ENCODE data around the gene FGF19.

Gene FGF19

GRCh38 chr11:69667619-69668604, 35.9 kb downstream of the FGF19 start:
- DNase-seq, result no peak

GRCh38 chr11:69666752-69667536, 36.9 kb downstream of the FGF19 start:
- no peak for DNase-seq

- no peak for DNase-seq
Observed at GRCh38 chr11:69666261-69666660, 37.6 kb downstream of the FGF19 start.

GRCh38 chr11:69665669-69666068, 38.2 kb downstream of the FGF19 start:
- no peak for DNase-seq

- DNase-seq, result no peak
Observed at GRCh38 chr11:69664901-69665300, 38.9 kb downstream of the FGF19 start.

GRCh38 chr11:69664103-69664775, 39.6 kb downstream of the FGF19 start:
- DNase-seq, result no peak

- no peak for DNase-seq
Observed at GRCh38 chr11:69663326-69663725, 40.5 kb downstream of the FGF19 start.

- no peak for DNase-seq
Observed at GRCh38 chr11:69662806-69663205, 41.0 kb downstream of the FGF19 start.

GRCh38 chr11:69662021-69662698, 41.7 kb downstream of the FGF19 start:
- no peak for DNase-seq

- DNase-seq, result no peak
Observed at GRCh38 chr11:69661413-69661715, 42.5 kb downstream of the FGF19 start.

GRCh38 chr11:69660001-69660500, 43.8 kb downstream of the FGF19 start:
- DNase-seq, result no peak

GRCh38 chr11:69659591-69659990, 44.2 kb downstream of the FGF19 start:
- DNase-seq, result no peak

- DNase-seq, result no peak
Observed at GRCh38 chr11:69658626-69659450, 45.0 kb downstream of the FGF19 start.

- no peak for DNase-seq
Observed at GRCh38 chr11:69657911-69658625, 45.8 kb downstream of the FGF19 start.

GRCh38 chr11:69657456-69657910, 46.3 kb downstream of the FGF19 start:
- DNase-seq, result no peak

GRCh38 chr11:69656536-69657455, 47.0 kb downstream of the FGF19 start:
- no peak for DNase-seq

- no peak for DNase-seq
Observed at GRCh38 chr11:69655479-69656428, 48.1 kb downstream of the FGF19 start.

- no peak for DNase-seq
Observed at GRCh38 chr11:69654660-69655478, 49.0 kb downstream of the FGF19 start.

All from NCI-H1694 (cell line).